SHP77 (cell line): ENCODE measurements around the gene FUT7.
"Not testable (repeated sequence)": the region's sequence is repeated elsewhere in the genome, so short reads cannot be mapped to it uniquely, and the experiment has no call there.

ENCODE experiments used
- DNase-seq, 2 experiments: peaks; one replicate each; lab custom pipeline; 2025; lab: John Stamatoyannopoulos, UW

Gene FUT7

GRCh38 chr9:137066096-137066861 is 34.4 kb upstream of the FUT7 start:
- no peak for DNase-seq

DNA sequence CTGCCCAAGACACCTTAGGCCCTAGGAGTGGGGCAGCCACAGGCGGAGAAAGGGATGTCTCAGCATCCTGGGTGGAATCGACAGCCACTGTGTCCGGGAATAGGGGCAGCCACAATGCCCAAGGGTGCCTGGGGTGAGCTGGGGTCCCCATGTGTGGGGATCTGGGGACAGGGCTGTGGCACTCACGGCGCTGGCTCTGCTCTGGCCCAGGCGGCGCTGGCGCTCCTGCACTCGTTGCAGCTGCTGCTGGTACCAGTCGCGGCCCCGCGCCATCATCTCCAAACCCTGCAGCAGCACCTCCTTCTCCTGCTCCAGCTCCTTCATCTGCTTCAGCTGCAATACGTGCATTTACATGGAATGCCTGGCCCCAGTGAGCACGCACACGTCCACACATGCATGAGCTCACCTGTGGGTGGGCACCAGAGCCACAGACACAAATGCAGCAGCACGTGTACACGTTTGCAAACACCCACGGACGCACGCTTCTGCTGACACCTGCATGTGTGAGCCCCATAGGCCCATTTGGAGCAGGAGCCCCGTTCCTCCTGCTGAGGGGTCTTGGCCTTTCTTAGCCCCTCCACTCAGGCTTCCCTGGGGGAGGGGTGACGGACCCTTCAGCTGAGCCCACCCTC is 33.6 kb upstream of the FUT7 start:
- DNase-seq, result no peak

DNA sequence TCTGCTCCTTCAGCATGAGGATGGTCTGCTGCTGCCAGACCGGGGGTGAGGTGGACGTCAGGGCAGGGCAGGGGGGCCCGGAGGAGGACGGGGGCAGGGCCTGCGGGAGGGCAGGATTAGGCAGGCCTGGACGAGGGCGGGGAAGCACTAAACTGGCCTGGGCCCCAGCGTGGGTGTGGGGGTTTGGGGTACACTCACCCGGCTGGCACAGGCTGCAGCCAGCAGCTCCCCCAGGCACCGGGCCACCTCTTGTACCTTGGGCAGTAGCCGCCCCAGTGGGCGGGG is 32.9 kb upstream of the FUT7 start:
- no peak for DNase-seq

DNA sequence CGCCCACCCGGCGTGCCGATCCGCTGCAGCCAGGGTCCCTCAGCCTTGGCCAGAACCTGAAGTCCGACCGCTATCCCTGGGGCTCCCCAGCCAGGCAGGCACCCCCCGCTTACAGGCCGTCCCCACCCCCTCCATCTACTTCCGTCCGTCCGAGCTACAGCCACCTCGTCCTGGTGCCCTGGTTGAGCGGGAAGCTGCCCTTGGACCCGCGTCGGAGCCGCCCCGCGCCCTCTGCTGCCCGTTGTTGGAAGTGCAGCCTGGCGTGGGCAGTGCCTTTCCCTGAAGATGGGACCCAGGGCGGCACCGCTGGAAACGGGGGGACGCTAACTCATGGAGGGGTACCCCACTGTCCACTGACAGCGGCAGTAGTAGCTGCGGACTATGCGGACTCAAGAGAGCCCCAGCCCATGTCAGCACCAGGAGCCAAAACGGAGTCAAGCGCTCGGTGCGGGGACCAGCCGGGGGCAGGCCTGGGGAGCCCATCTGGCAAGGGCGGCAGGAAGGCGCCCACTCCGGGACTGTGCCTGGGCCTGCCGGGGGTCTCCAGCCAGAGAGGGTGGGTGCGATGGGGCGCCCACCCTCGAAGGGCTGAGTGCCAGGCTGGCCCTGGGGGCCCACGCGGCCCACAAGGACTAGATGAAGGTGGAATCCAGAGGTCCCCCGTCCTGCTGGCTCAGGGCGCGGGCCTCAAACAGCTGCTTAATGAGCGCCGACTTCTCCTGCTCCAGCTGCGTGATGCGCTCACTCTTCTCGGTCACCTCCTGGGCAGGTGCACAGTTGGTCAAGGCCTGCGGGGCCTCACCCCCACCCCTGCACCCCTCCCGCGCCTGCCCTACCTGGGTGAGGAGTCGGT is 32.4 kb upstream of the FUT7 start:
- peak in 1 of 2 experiments; percentile 70 for DNase-seq

- DNase-seq, result no peak
Observed at GRCh38 chr9:137063311-137064026, 31.6 kb upstream of the FUT7 start.

DNA sequence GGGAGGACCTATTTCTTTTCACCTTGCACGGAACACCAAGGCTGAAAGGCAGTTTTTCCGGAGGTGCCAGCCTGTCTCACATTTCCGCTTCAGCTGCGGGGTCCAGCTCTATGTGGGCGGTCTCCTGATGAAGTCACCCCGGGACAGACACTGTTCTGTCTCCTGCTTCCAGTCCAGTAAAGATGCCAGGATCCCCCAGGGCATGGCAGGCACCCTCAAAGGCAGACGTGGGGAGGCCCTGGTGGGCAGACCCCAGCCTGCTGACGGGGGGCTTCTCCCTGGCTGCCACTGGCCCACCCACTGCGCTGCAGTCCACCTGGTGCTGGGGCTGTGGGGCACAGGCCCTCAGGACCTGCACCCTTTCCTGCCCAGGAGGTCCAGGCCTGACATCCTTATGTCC is 30.9 kb upstream of the FUT7 start:
- not testable (repeated sequence) for DNase-seq

- DNase-seq, result no peak
Observed at GRCh38 chr9:137062384-137062783, 30.5 kb upstream of the FUT7 start.

GRCh38 chr9:137058521-137059234 is 26.8 kb upstream of the FUT7 start:
- peak; percentile 59 to 60 for DNase-seq

DNA sequence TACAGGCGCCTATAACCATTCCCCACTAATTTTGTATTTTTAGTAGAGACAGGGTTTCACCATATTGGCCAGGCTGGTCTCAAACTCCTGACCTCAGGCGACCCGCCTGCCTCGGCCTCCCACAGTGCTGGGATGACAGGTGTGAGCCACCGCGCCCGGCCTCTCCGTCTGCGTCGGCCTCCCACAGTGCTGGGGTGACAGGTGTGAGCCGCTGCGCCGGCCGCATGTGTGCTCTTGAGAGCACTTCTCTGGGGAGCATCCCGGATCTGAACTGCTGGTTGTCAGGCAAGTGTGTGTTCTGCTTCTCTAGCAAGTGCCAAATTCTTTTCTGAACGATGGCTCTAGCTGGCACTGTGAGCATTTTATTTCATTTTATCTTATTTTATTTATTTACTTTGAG is 25.7 kb upstream of the FUT7 start:
- peak; percentile 55 to 72 for DNase-seq

DNA sequence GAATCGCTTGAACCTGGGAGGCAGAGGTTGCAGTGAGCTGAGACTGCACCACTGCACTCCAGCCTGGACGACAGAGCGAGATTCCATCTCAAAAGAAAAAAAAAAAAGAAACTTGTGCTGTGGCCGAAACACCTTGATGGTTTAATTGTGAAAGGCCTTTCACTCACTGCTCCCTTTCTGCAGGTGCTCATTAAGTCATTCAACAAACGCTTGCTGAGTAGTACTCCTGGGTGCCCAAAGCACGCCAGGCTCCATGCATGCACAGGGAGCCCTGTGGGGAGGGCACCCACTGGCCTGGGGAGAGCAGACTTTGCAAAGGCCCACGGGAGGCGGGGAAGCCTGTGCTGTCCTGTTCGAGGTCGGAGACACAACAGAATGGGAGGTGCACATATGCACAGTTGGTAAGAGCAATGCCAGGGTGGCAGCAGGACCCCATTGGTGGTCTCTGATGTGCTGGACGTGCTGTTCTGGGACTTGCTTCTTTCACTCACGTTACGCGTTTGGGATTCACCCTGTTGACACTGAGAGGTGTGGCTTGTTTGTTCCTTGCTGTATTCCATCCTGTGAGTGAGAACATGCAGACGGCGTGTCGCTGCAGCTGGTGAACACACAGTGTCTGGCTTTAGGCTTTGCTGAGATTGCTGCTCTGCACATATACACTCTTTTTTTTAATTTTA is 25.0 kb upstream of the FUT7 start:
- DNase-seq, result peak in 1 of 2 experiments; percentile 39

GRCh38 chr9:137055385-137056364 is 23.8 kb upstream of the FUT7 start:
- peak in 1 of 2 experiments; percentile 29 for DNase-seq

- DNase-seq, result no peak
Observed at GRCh38 chr9:137054932-137055384, 23.1 kb upstream of the FUT7 start.

GRCh38 chr9:137053944-137054931 is 22.4 kb upstream of the FUT7 start, which contains the start of gene ENTPD2:
Gene ENTPD2, minus strand, starts transcription at chr9:137054061. Its CDS starts 64 bp downstream, at chr9:137053997.
- no peak for DNase-seq

DNA sequence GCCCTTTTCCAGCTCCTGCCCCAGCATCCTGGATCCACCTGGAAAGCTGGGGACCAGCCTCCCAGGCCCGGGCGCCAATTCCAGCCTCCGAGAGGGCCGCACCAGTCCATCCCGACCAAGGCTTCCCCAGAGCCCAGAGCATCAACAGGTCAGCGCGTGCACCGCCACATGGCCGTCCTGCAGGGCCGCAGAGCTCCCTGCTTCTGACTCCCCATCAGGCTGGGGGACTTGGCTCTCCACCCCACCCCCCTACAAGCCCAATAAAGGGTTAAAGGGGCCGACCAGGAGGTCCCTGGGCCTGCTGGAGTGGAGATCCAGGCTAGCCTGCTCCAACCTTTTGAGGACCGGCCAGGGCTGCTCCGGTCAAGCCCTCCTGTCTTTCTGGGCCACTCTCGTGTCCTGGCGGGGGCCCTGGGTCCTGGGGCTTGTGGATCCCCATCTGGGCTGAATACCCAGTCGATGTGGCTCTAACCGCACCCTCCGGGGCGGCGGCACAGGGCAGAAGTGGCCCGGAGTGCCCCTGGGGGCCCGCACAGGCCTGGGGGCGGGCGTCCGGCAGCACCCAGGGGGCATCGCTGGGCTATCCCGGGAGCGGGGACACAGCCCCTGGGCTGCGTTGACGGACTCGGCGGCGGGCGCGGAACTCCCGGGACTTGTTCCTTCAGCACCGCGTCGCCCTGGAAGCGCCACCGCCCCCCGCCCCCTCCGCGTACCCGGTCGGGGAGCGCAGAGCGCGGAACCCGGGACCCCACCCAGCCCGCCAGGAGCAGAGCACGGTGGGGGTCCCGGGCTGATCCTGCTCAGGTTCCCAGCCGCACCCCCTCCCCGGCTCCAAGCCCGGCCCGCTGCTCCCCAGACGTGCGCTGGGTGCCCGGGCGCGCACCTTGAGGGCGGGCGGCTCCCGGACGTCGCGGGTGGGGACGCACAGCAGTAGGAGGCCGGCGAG is 21.4 kb upstream of the FUT7 start:
- DNase-seq, result no peak

- DNase-seq, result no peak
Observed at GRCh38 chr9:137052293-137052692, 20.4 kb upstream of the FUT7 start.

DNA sequence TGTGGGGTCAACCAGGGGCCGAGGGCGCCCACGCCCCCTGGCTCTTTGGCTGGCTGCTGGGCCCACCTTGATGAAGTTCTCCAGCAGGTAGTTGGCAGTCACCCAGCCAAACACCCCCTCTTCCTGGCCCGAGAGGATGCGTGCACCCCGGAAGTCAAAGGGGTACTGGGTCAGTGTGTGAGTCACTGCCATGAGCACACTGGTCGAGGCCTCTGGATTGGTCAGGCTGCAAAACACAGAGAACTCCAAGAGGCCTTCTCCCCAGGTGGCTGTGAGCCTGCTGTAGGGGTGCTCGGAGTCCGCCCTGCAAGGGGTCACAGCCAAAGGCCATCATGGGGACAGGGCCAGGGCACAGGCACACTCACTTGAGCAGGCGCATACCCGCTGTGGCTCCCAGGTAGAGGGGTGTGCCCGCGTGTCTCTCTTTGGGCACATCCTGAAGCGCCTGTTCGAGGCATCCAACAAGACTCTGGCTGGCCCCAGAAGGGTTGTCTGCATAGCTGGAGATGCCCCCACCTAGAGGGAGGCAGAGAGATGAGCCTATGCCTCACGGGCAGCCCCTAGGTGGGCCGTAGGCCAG is 19.3 kb upstream of the FUT7 start:
- DNase-seq, result no peak

GRCh38 chr9:137050570-137050969 is 18.7 kb upstream of the FUT7 start:
- DNase-seq, result no peak
